Dermis microvascular lymphatic vessel endothelial cell (primary cell): ENCODE data around the gene E2F2. TPM values are rescaled to one million over a fixed set of nuclear protein-coding genes. Genes with fewer than 3 reads are reported as not detected.

Experiments used
- DNase-seq, 2 donors: peaks; one replicate each; pipeline versions ENCODE4 v3.0.0 to v3.0.0-alpha.2; 2010; ENCODE audit warnings: low read depth in 2 of 2
- total RNA-seq: library from RNA; depleted of rRNA; stranded (reverse); fragments of >200 nt; gene quantifications from 2 replicates; pipeline ENCODE4 v1.2.1, GENCODE V29; 2014

Gene E2F2
- total RNA-seq, 1 donor from 2014 or later: 1.9 TPM

DNA sequence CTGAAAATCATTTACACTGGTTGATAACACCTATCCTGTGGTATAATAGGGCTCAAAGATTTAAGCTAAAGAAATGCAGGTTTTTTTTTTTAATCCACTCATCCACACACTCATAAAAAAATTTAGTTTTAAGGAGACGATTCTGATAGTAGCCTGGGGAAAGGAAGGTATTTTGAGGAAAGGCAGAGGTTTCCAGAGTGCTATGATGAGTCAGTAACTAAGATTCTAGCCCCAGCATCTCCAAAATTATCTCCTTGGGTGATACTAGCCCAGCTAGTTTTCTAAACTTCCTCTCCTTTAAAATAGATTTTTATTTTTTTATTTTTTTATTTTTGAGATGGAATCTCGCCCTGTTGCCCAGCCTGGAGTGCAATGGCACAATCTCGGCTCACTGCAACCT, 67.7 kb downstream of the E2F2 start:
- no peak for DNase-seq

DNA sequence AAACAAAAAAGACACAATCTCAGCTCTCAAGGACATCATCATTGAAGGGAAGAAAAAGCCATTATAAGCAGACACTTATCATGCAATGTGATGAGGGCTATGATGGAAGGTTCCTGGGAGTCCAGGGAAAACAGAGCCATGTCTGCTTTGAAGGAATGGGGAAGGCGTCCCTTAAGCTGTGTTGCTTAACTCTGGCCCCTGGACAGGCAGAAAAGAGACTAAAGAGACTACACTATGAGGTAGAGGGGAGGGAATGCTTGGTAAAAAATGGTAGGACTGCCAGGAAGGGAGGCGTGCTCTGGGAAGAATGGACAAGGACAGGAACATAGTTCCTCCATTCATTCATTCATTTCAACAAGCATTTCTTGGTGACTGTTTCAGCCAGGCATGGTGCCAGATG, 68.3 kb downstream of the E2F2 start:
- DNase-seq: no peak

DNA sequence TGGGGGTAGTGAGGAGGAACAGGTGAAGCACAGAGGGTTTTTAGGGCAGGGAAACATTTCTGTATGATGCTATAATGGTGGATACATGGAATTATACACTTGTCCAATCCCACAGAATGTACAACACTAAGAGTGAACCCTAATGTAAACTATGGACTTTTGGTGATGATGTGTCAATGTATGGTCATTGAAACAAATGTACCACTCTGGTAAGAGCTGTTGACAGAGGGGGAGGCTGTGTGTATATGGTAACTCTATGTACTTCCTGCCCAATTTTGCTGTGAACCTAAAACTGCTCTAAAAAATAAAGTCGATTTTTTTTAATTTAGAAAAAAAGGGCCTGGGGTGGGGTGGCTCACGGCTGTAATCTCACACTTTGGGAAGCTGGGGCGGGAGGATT, 70.0 kb downstream of the E2F2 start:
- no peak for DNase-seq

DNA sequence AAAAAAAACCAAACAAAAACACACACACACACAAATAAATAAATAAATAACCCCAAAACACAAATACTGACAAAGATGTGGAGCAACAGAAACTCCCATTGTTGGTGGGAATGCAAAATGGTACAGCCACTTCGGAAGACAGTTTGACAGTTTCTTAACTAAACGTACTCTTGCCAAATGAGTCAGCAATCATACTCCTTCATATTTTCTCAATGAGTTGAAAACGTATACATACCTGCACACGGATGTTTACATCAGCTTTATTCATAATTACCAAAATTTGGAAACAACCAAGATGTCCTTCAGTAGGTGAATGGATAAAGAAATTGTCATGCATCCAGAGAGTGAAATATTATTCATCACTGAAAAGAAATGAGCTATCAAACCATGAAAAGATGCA, 70.5 kb downstream of the E2F2 start:
- DNase-seq: no peak

DNA sequence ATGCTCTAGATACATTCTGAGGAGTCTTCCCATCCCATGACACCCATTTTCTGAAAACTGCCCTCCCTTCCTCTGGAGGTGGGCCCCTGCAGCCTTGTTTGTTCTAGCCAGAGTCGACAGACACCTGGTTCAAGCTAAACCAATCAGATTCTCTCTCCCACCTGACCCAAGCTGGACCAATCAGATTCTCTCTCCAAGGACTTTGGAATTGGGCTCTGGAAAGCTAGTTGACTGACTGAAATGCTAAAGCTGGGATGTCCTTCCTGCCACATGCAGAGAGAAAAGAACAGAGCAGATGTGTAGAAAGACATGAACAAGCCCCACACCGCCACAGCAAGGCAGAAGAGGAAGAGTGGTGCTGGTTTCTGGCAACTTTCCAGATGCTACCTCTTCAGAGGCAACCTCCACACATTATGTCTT, 71.7 kb downstream of the E2F2 start:
- DNase-seq: no peak

Other genes with a start within 250 kb of the E2F2 start
- 64.0 and 69.2 TPM in 2 replicates for gene HNRNPR, start 186.9 kb downstream of the E2F2 start, total RNA-seq
- gene ZNF436, start 161.4 kb downstream of the E2F2 start, total RNA-seq: 16.8 and 18.5 TPM in 2 replicates
- gene TCEA3, start 106.5 kb downstream of the E2F2 start, total RNA-seq: 0.13 and 0.51 TPM in 2 replicates
- gene ASAP3, start 47.1 kb downstream of the E2F2 start, total RNA-seq: 3.6 and 10.4 TPM in 2 replicates
- 478 and 570 TPM in 2 replicates for gene ID3, start 28.3 kb upstream of the E2F2 start, total RNA-seq
- 1,076 and 1,266 TPM in 2 replicates for gene RPL11, start 160.6 kb upstream of the E2F2 start, total RNA-seq
- 15.4 and 22.1 TPM in 2 replicates for gene ELOA, start 212.2 kb upstream of the E2F2 start, total RNA-seq
- 30.4 and 51.2 TPM in 2 replicates for gene PITHD1, start 247.2 kb upstream of the E2F2 start, total RNA-seq